Body of pancreas (tissue), 4 donors: ENCODE data around the gene WNK2. TPM values are rescaled to one million over a fixed set of nuclear protein-coding genes. Genes with fewer than 3 reads are reported as not detected.
A peak's percentile ranks its signal among the peaks of the same experiment; 100 is the strongest.

Experiments used
- ATAC-seq: fragments of 150-250 bp; one replicate; pipeline ENCODE4 v1.9.1; 2016
- DNase-seq, 4 donors: peaks; one replicate each; pipeline ENCODE4 v3.0.0-alpha.2; 2019
- H3K27ac ChIP-seq, 4 donors: fragments of 200-600 bp; sonication (generic); 1 replicate in 3 of 4; 2 replicates in 1 of 4; pipeline versions ENCODE4 v1.5.1 to v1.6.1; 2016 to 2019; ENCODE audit warnings: mild to moderate bottlenecking in 1 of 4, mixed read lengths in 1 of 4, moderate library complexity in 1 of 4
- H3K27me3 ChIP-seq, 2 donors: fragments of 200-600 bp; sonication (generic); one replicate each; pipeline ENCODE4 v1.6.0; 2016; ENCODE audit warnings: mild to moderate bottlenecking in 1 of 2
- H3K36me3 ChIP-seq, 2 donors: fragments of 200-600 bp; sonication (generic); replicated peaks in 1 of 2; 2 replicates each; pipeline ENCODE4 v1.5.1; 2016; ENCODE audit warnings: low read depth in 2 of 2; ENCODE audit not compliant: insufficient read depth in 1 of 2
- H3K4me1 ChIP-seq: fragments of 200-600 bp; sonication (generic); one replicate; pipeline ENCODE4 v1.6.0; 2016
- H3K4me3 ChIP-seq, 2 donors: fragments of 200-600 bp; sonication (generic); 1 replicate in 1 of 2; 2 replicates in 1 of 2; pipeline ENCODE4 v1.5.1; 2016 to 2019
- H3K9me3 ChIP-seq, 3 donors: fragments of 200-600 bp; sonication (generic); 1 replicate in 2 of 3; 2 replicates in 1 of 3; pipeline ENCODE4 v1.5.1; 2016
- POLR2A ChIP-seq, 3 donors: fragments of 450-650 bp; IDR thresholded peaks; one replicate each; pipeline ENCODE4 v1.6.1; 2016; ENCODE audit warnings: antibody characterized with exemption in 3 of 3, mild to moderate bottlenecking in 2 of 3
- WGBS, 2 donors: methylation state at CpG; one replicate each; pipeline ENCODE4 v1.1.5; 2017; 5-methylcytosine and 5-hydroxymethylcytosine counted together
- intact Hi-C: fragments of 100-400 bp; cut with DNase I; formaldehyde crosslinking; loops from one replicate; pipeline ENCODE4 v1.15.1; 2023
- total RNA-seq, 2 donors: library from RNA; depleted of rRNA; stranded (reverse); fragments of >200 nt; gene quantifications; one replicate each; pipeline ENCODE4 v1.1.0, GENCODE V29; 2016
- TF ChIP-seq, protein P1 (sequence below), 7 experiments: fragments of 450-650 bp in 4 of 7; fragments of 200-600 bp in 3 of 7; sonication (generic) in 3 of 7; IDR thresholded peaks; one replicate each; pipeline ENCODE4 v1.5.1; 2016 to 2019; ENCODE audit warnings: antibody characterized with exemption in 7 of 7

The WNK2 gene
- total RNA-seq, 2 donors from 2014 or later = 85.4 to 173 TPM

DNA sequence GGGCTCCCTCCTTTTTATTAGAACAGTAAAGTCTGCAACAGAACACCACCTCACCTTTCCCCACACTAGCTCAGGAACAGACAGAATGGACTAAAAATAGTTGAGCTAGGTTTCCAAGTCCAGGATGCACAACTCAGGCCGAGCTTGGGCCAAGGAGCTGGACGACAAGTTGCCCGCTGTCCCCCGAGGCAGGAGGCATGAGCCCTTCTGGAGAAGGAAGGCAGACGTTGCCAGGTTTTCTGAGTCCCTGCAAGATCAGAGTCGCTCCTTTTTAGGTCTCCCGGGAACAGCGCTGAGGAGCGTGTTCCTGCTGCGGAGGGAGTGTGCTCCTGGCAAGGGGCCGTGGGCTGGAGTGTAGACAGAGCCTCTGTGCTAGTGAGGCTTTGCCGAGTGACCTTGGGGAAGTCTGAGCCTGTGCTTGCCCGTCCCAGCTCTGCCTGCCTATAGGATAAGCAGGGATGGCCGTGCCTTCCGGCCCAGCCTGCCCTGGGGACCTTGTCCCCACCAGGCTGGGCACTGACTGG is 121.6 kb downstream of the WNK2 start:
- H3K4me3 ChIP-seq = no peak overlapping the region
- H3K9me3 ChIP-seq = no peaks in the 10 kb centered on the region
- 53 to 78% methylated on average over 6 to 15 of the region's 15 CpGs for WGBS, 2 donors
- DNase-seq = peak in 2 of 4 donors; percentile 12 to 67
- no peaks in the 10 kb centered on the region for H3K36me3 ChIP-seq
- intact Hi-C loops = no loop called here
- ATAC-seq = no peak
- peaks cover 5% of the 10 kb centered on the region for H3K4me1 ChIP-seq
- peak overlapping the region in 2 of 4 donors; percentile 3 to 50 for H3K27ac ChIP-seq
- H3K27me3 ChIP-seq = no peaks in the 10 kb centered on the region
- no peak for TF ChIP-seq POLR2A (IDR thresholded peaks at IDR 0.05)
- TF ChIP-seq, protein P1, sequence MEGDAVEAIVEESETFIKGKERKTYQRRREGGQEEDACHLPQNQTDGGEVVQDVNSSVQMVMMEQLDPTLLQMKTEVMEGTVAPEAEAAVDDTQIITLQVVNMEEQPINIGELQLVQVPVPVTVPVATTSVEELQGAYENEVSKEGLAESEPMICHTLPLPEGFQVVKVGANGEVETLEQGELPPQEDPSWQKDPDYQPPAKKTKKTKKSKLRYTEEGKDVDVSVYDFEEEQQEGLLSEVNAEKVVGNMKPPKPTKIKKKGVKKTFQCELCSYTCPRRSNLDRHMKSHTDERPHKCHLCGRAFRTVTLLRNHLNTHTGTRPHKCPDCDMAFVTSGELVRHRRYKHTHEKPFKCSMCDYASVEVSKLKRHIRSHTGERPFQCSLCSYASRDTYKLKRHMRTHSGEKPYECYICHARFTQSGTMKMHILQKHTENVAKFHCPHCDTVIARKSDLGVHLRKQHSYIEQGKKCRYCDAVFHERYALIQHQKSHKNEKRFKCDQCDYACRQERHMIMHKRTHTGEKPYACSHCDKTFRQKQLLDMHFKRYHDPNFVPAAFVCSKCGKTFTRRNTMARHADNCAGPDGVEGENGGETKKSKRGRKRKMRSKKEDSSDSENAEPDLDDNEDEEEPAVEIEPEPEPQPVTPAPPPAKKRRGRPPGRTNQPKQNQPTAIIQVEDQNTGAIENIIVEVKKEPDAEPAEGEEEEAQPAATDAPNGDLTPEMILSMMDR (IDR thresholded peaks at IDR 0.05) = no peak

- peak overlapping the region in 2 of 4 donors; percentile 3 to 50 for H3K27ac ChIP-seq
- no peaks in the 10 kb centered on the region for H3K27me3 ChIP-seq
- no peaks in the 10 kb centered on the region for H3K9me3 ChIP-seq
- ATAC-seq = no peak
- no peak for TF ChIP-seq POLR2A (IDR thresholded peaks at IDR 0.05)
- TF ChIP-seq, protein P1 (IDR thresholded peaks at IDR 0.05) = no peak
- WGBS, 2 donors = 90 to 91% methylated on average over 9 of the region's 9 CpGs
- DNase-seq = no peak
- no peaks in the 10 kb centered on the region for H3K36me3 ChIP-seq
- no peak overlapping the region for H3K4me3 ChIP-seq
- H3K4me1 ChIP-seq = peaks cover 5% of the 10 kb centered on the region
- intact Hi-C loops = no loop called here
Measured at GRCh38 chr9:93306081-93306480, 122.1 kb downstream of the WNK2 start.

GRCh38 chr9:93306579-93307091 is 122.7 kb downstream of the WNK2 start:
- Histone ChIP-seq H3K27ac (no peak overlapping the region), H3K4me1 (peaks cover 5% of the 10 kb centered on the region), H3K4me3 (no peak overlapping the region), H3K9me3 (no peaks in the 10 kb centered on the region), H3K27me3 (no peaks in the 10 kb centered on the region), H3K36me3 (no peaks in the 10 kb centered on the region)
- WGBS, 2 donors = 92 to 96% methylated on average over 26 to 35 of the region's 35 CpGs
- intact Hi-C loops = no loop called here
- DNase-seq (no peak), ATAC-seq (no peak)
- TF ChIP-seq, protein P1 (IDR thresholded peaks at IDR 0.05) = no peak
- TF ChIP-seq POLR2A (IDR thresholded peaks at IDR 0.05) = no peak

- Histone ChIP-seq H3K4me1 (peaks cover 12% of the 10 kb centered on the region), H3K36me3 (no peaks in the 10 kb centered on the region), H3K27ac (no peak overlapping the region), H3K9me3 (no peaks in the 10 kb centered on the region), H3K27me3 (no peaks in the 10 kb centered on the region), H3K4me3 (no peak overlapping the region)
- WGBS, 2 donors = 88 to 95% methylated on average over 16 to 24 of the region's 24 CpGs
- DNase-seq (peak in 1 of 4 donors; percentile 7), ATAC-seq (no peak)
- TF ChIP-seq, protein P1 (IDR thresholded peaks at IDR 0.05) = no peak
- no peak for TF ChIP-seq POLR2A (IDR thresholded peaks at IDR 0.05)
- intact Hi-C loops = no loop called here
Measured at GRCh38 chr9:93307468-93308157, 123.7 kb downstream of the WNK2 start.
